Cerebellar nuclear complex (tissue), 1 donor: ENCODE results near the gene FAM186B.
"Not testable (repeated sequence)": the region's sequence is repeated elsewhere in the genome, so short reads cannot be mapped to it uniquely, and the experiment has no call there.

Source experiments
- DNase-seq, 2 experiments: peaks; one replicate each; lab custom pipeline; 2025; lab: John Stamatoyannopoulos, UW

Gene FAM186B

GRCh38 chr12:49605539-49605938 is at the start of gene FAM186B:
TSS of gene FAM186B (minus strand) at chr12:49605639. CDS start at chr12:49605477, 162 bp downstream.
- not testable (repeated sequence) for DNase-seq

- DNase-seq = no peak
These were observed 49.3 kb upstream of the FAM186B start for GRCh38 chr12:49654715-49655114.

GRCh38 chr12:49652921-49653520 is 47.6 kb upstream of the FAM186B start:
- no peak for DNase-seq

- no peak for DNase-seq
These were observed 46.4 kb upstream of the FAM186B start for GRCh38 chr12:49651855-49652254.

GRCh38 chr12:49649892-49650291 is 44.5 kb upstream of the FAM186B start:
- no peak for DNase-seq

GRCh38 chr12:49649445-49649844 is 44.0 kb upstream of the FAM186B start:
- DNase-seq = no peak

- no peak for DNase-seq
These were observed 43.2 kb upstream of the FAM186B start for GRCh38 chr12:49648712-49649003.

- no peak for DNase-seq
These were observed 42.6 kb upstream of the FAM186B start for GRCh38 chr12:49647827-49648711.

- DNase-seq = no peak
These were observed 41.6 kb upstream of the FAM186B start for GRCh38 chr12:49646871-49647654.

GRCh38 chr12:49646331-49646830 is 40.9 kb upstream of the FAM186B start:
- DNase-seq = no peak

GRCh38 chr12:49645146-49646039 is 40.0 kb upstream of the FAM186B start:
- no peak for DNase-seq

- DNase-seq = peak in 1 of 2 experiments; percentile 67
These were observed 39.2 kb upstream of the FAM186B start for GRCh38 chr12:49644620-49644994.

- DNase-seq = no peak
These were observed 38.7 kb upstream of the FAM186B start for GRCh38 chr12:49643961-49644619.

- no peak for DNase-seq
These were observed 37.7 kb upstream of the FAM186B start for GRCh38 chr12:49643135-49643534.

- DNase-seq = no peak
These were observed 36.9 kb upstream of the FAM186B start for GRCh38 chr12:49642370-49642802.

GRCh38 chr12:49641748-49642369 is 36.4 kb upstream of the FAM186B start:
- DNase-seq = no peak

GRCh38 chr12:49636979-49637755 is 31.7 kb upstream of the FAM186B start:
- peak; percentile 45 to 52 for DNase-seq

- no peak for DNase-seq
These were observed 31.1 kb upstream of the FAM186B start for GRCh38 chr12:49636574-49636973.

- no peak for DNase-seq
These were observed 30.2 kb upstream of the FAM186B start for GRCh38 chr12:49635656-49636055.

GRCh38 chr12:49635036-49635435 is 29.6 kb upstream of the FAM186B start:
- no peak for DNase-seq
